ENCODE measurements around the gene RCN2.

GRCh38 chr15:76968306-76968705 lies 36.8 kb downstream of the RCN2 start:
- TF ChIP-seq POLR2AphosphoS5 (IDR thresholded peaks at IDR 0.05; ENCODE audit: low read depth) (no peak), EZH2 (IDR thresholded peaks at IDR 0.05; ENCODE audit: low read depth, unreplicated experiment) (no peak), CTCF (conservative IDR thresholded peaks at IDR 0.05; ENCODE audit: low read depth in 2 of 2) (no peak), REST (IDR thresholded peaks at IDR 0.05; ENCODE audit: unreplicated experiment) (no peak), ZNF331 (CRISPR knock-in tag; IDR thresholded peaks at IDR 0.05; ENCODE audit: low read depth) (no peak), ETS1 (IDR thresholded peaks at IDR 0.05) (no peak), EZH2phosphoT487 (IDR thresholded peaks at IDR 0.05; ENCODE audit: unreplicated experiment) (no peak), CREB1 (CRISPR knock-in tag; IDR thresholded peaks at IDR 0.05; ENCODE audit: low read depth) (no peak), STAT1 (IDR thresholded peaks at IDR 0.05; ENCODE audit: unreplicated experiment) (no peak), JUNB (IDR thresholded peaks at IDR 0.05; ENCODE audit: unreplicated experiment) (no peak)
